NCI-H1694 (cell line): ENCODE results near the gene CCDC92.

ENCODE experiments used
- DNase-seq: peaks from one replicate; lab custom pipeline; 2025; lab: John Stamatoyannopoulos, UW

The CCDC92 gene

DNA sequence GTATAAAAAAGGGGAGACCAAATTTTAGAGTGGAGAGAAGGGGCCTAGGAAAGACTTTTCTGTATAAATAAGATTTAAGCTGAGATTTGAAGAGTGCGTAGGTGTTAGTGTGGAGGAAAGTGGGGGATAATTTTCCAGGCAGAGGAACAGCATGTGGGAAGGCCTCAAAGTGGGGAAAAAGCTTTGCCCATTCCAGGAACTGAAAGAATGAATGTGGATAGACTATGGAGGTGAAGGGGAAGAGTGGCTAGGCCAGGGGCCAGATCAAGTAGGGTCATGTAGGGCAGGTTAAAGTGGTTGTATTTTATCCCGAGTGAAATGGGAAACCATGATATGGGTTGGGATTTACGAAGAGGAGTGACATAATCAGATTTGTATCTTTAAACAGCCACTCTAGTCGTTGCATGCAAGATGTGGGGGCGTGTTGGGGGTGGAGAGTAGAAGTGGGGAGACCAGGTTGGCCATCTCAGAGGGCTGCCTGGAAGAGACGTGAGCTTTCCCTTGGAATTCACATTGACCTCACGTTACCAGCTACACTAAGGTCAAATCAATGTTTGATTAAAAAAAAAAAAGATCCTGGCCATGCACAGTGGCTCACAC lies 3.7 kb upstream of the CCDC92 start:
- DNase-seq, result no peak

DNA sequence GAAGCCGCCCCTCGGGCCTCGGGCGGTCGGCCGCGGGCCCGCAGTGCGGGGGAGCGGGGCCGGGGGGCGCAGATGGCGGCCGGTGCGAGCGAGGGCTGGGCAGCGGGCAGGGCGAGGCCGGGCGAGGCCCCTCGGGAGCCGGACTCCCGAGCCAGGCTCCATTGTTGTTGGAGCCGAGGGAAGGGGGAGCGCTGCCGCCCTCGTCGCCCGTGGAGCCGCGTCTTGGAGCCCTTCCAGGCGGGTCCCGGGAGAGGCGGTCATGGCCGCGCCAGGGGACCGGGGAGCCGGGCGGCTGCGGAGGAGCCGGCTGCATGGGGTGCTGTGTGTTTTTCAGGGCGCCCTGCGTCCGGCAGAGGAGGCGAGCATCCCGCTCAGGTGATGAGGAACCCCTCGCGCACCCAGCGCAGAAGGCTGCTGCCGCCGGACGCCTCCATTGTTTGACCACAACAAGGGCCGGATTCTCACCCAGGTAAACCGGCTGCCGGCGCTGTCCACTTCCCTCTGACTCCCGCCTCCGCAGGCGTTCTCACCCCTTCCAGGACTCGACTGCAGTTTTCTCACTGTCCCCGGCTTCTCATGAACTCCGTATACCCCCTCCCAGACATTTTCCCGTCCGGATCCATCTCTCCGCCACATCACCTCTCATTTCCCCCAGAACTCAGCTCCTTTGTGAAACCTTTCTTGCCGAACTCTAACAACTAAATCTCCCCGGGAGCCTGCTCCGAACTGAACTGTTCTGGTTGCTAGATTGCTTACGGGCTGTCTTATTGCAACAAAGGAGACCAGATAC lies 1.1 kb upstream of the CCDC92 start:
- DNase-seq, result no peak

DNA sequence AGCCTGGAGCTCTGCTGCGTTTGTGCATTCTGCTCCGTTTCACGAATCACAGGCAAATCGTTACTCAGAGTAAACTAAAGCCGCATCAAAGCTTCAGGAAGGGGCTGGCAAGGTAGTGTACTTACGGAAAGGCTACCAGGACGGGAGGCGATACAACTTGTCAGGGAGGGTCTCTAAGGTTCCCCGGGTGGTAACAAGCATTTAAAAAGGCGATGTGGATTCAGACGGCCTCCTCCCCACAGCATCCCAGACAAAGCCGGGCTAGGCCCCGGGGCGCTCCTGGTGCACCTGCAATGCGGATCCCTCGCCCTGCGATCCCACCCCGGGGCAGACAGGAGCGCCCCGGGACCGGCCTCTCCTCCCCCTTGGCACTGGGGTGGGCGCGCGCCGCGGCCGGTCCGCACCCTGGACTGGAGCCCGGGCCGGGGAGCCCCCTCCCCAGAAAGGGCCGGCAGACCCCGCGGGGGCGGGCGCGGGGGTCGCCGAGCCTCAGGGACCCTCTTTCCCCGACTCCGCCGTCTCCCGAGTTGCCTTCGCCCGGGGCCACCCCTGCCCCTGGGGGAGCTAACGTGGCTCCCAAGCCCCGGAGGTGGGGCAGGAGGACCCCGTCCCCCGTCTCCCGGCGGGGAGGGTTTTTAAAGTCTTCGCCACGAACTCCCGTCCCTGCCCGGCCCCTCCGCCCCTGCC lies 718 bp downstream of the CCDC92 start:
- peak; percentile 6 for DNase-seq

DNA sequence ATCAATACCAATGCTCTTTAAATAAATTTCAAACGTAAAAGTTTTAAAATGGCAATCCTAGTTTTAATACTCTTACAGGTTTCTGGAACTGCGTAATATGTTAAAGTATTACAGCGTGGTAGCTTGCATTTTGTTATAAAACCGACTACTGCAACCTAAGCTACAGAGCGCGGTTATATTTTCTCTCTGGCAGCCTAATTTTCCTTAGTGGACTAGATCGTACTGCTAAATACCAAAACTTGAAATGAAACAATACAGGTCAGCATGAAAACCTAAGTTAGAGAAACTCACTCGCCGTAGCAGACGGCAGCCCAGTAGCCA lies 1.2 kb downstream of the CCDC92 start:
- DNase-seq, result no peak

DNA sequence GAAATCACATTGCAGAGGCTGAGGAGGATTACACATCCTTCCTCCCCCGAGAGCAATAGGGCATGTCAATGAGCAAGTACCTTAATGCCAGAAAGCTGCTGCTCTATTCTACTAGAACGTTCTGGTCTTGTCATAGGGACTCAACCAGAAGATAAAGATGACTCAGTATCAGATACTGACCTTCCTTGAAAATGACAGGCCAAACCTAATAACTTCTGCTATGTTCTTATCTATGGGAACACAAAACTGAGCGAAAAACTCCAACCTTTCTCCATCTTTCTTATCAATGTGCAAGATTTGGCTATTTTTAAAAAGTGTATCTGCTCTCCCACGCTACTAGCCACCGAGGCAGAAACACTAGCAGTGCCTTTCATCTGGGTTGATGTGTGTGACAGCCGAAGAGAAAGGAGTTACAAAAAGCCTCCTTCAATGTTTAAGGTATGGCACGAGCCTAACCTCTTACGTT lies 5.5 kb downstream of the CCDC92 start:
- DNase-seq, result no peak

DNA sequence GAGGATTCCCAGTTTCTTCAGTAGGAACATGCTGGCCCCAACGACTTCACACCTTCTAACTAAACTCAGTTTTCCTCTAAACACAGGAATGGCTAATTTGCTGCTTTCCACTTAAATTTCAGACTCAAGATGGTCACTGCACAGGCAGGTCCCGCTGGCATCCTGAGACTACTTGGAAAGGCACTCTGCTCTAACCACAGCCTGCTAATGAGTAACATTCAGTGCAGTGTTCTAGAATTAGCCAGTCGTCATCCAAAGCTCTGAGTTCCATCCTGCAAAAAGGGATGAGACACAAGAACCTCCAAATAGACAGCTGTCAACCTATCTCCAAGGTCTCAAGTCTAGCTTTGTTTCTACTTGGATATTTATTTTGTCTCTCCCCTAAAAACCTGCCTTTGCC lies 6.0 kb downstream of the CCDC92 start:
- no peak for DNase-seq

DNA sequence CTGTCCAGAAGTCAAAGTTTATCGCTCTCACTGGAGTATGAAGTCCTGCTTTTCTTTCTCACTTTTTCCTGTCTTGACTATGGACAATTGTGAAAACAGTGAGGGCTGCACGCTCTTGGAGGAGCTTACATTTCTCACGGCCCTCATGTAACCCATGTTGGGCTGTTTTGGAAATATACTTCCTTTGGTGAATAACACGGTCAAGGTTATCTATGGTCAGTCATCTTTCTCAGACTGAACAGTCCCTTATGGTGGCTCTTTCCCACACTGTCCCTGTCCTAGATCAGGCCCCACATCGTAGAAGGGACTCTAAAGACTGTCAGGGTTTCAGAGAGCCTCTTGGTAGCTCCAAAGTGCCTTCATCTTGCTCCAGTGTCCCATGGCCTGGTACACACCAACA lies 7.2 kb downstream of the CCDC92 start:
- DNase-seq, result no peak

DNA sequence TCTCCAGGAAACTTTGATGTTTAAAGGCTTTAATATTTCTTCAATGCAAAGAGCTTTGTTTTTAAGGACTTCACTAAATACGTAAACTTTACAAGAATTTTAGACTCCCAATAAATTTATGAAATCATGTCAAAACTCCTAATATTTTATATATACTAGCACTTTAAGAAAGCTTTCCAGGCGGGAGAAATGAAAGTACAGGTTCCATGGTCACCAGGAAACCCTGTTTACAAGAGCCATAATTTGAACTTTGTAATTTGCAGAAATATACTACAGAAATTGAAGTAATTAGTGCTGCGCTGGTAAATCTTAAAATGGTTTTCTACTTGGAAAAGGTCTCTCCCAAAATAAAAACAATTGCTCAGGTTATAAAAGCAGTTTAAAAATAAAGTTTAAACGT lies 8.8 kb downstream of the CCDC92 start:
- no peak for DNase-seq

DNA sequence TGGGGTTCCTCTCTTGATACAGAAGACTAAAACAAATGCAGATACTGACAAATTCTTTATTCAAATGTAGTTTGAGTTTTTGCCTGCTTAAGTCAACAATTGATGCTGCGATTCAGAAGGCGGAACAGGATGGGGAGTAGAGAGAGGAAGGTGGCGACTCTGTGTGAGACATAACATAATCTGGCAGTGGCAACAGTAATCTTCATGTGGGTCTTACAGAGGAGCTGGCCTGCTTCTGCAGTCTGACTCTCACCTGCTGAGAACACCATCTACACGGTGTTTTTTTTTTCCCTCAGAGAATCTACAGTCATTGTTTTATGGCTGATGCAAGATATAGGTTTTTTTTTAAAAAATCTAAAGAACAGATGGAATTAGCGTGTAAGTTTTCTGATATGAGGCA lies 10.1 kb downstream of the CCDC92 start:
- DNase-seq, result no peak

DNA sequence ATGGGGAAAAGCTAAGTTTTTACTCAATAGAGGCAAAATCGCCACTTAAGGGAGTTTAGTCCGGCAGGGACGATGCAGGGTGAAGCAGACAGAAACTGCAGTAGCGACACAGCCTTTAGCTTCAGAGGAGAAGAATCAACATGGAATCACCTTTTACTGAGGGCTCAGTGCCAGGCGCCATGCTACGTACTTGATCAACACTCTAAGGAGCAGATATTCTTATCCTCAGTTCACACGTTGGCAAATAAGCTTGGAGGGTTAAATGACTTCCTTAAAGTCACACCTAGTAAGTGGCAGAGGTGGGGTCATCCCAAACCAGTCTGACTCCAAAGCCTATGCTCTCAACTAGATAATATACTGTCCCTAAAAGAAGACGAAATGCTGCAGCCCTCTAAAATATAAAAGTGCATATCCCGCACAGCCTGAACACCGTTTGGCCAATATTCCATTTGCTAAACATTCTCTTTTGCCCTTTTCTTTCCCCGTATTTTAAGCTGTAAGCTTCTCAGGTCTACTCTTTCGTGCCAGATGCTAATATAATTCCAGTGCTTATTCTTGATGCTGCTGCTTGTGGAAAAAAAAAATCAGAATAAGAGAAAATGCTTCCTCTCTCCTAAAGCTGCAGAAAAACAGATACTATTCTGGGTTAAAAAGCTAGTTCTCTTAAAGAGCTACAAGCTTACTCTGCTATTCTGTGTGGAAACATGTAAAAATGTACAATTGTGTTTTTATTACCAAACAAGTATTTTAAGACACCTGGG lies 10.9 kb downstream of the CCDC92 start:
- DNase-seq, result no peak

DNA sequence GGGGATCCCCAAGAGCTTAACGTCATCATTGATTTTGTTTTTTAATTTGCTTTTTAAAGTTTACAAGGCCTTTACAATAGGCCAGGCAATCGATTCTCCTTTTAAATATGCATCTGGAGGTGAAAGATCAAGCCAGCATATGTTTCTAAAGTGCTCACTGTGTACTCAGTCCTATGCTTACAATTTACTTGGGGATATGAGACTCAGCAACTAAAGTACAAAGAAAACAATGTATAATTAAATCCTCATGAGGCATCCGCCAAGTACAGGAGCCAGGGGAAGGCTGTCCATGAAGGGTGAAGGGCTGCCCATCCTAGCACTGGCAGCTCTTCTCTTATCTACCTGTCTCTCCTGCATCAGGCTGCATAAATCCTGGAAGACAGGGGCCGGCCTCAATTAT lies 11.8 kb downstream of the CCDC92 start:
- no peak for DNase-seq

DNA sequence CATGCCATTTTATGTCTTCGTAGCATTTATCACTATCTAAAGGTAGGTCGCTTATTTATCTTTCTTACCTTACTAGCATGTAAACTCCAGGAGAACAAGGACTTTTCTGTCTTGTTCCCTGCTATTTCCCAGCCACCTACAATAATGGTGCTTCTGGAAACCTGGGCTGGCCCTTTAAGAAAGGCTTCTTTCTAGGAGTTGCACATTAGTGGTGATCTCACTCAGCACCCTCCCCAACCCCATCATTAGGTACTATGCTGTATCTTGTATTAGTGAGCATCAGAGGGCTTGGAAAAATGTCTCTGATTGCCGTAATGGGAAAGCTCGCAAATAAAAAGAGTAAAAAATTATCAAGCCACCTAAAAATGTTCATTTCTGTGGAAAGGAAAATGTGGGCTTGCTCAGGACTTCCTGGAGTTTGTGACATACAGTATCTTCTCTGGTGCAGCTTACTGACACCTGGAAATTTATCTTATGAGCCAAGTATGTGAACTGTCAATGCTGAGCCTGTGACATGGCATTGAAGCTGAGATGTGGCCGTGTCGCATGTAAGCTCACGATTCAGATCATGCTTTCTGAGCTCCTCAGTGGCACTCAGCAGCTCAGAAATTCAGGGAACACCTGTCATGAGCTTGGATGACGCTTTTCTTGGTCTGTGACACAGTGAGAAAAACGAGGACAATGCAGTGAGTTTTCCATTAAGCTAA lies 12.4 kb downstream of the CCDC92 start:
- DNase-seq, result no peak

DNA sequence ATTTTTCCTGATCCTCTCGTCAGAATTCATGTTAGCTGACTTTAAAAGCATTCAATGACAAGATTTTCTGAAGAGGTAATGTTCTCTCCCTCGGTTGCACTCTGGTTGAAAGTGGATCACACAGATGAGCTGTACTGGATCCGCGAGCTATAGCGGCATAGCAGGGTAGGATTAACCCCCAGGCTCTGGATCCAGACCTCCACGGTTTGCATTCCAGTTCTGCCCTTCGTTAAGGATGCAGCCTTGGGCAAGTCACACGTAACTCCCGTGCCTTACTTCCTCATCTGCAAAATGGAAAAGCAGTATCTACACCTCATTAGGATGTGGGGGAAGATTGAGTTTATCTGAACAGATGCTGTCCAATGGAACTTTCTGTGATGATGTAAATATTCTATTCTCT lies 13.8 kb downstream of the CCDC92 start:
- DNase-seq, result no peak

DNA sequence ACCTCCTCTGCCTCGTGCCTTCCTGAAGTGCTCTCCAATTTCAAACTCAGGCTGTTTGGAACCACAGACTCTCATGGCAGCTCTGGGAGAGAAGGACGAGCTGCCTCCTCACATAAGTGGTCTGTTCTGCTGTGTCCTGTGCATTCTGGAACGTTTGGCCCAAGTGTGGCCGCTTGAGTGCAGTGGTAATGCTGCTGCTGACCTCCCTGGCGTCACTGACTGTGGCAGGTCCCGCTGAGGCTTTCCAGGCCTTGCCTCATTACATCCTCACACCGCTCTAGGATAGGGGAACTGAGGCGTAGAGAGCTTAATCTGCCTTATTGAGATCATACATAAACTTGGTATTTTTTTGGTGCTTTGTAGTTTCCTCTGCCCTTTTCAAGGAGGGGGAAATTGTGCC lies 14.2 kb downstream of the CCDC92 start:
- DNase-seq, result no peak

DNA sequence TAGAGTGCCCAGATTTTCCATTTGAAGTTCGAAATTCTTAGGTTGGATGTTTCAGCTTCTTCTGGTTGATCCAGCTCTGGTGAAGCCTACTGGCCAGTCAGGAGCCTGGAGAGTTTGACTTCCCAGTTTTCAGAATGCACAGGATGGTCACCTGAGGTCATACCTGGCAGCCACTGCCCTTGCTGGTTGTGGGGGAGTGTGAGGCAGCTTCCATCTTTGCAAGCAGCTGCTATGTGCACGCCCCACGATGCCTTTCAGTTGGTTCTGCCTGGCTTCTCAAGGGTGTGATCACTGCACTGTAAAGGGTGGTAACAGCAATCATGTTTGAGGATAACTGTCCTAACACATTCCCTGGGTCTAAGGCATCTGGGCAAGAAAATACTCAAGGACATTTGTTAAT lies 15.4 kb downstream of the CCDC92 start:
- DNase-seq, result no peak

DNA sequence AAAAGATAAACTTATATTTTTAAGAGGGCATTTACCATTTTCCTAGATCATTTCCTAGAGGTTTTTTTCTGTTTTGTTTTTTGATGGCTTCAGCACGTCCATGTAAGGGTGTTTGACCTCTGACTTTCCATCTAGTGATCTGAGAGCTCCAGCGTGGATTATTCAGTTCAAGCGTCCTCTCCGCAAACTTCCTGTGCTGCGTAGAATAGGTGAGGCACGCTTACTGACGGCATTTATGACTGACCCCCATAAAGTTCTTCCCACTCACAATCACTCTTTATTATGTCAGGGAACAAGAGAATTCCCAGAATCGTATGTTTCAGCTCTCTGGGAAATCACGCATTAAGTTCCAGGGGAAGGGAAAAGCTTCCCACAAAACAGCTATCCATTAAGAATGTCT lies 16.4 kb downstream of the CCDC92 start:
- DNase-seq, result no peak

DNA sequence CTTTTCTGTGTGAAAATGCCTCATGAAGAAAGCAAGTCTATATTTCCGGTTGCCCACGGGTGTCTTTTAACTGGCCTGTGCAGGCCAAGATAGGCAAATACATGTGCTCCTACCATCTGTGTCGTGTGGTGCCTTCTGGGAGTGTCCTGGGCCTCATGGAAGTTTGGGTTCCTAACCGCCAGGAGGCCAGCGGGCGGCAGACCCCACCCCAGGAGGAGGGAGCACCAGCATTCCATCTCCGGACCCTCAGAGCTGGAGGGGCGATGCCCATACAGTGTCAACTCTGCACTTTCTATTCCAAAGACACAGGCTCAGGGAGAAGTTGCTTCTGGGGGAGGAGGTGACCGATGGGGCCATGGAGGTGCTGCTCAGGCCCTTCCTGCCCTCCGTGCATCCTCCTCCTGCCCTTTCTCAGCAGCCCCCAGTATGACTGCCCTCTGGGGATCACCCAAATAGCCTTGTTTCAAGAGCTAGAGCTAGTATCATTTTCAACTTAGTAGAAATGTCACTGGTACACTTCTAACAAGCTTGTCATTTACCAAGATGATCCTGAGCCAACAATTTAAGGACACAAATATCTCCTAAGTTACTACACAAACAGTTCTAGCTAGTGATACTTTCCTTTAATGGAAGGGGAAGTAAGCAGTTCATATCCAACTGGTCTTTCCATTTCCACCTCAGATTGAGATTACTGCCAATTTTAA lies 17.8 kb downstream of the CCDC92 start:
- no peak for DNase-seq

DNA sequence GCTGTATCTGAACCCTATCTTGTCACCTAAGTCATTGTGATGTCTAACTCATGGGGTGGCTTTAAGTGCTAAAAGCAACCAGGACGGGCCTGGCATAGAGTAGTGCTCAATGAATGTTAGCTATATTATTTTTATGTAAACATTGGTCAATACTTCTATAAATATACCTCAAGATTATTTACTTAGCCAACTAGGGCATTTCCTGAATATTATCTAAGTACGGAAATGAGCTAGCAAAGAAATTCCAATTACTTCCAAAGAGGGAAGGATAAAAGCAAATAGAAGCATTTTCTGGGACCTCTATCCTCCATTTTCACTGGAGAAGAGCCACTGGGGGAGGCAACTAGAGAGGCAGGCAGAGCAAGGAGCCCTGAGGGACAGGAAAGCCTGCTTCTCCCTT lies 20.6 kb downstream of the CCDC92 start:
- DNase-seq, result no peak

DNA sequence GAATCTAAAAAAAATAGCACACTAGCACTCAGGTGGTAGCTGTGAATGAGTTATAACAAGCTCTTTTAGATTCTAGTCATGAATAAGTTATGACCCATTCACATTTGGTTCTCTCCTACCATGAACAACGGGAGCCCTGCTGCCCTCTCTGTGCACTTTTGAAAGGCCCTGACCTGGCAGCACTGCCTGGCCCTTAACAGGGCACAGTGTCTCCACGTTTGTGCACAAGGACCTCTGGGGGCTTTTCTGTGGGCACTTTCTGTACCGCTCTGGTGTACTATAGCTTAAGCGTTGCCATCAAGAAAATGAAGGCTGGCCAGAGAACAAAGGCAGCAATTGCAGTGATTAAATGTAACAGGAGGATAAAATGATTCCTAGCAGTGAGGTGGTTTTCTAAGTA lies 21.2 kb downstream of the CCDC92 start:
- DNase-seq, result no peak

DNA sequence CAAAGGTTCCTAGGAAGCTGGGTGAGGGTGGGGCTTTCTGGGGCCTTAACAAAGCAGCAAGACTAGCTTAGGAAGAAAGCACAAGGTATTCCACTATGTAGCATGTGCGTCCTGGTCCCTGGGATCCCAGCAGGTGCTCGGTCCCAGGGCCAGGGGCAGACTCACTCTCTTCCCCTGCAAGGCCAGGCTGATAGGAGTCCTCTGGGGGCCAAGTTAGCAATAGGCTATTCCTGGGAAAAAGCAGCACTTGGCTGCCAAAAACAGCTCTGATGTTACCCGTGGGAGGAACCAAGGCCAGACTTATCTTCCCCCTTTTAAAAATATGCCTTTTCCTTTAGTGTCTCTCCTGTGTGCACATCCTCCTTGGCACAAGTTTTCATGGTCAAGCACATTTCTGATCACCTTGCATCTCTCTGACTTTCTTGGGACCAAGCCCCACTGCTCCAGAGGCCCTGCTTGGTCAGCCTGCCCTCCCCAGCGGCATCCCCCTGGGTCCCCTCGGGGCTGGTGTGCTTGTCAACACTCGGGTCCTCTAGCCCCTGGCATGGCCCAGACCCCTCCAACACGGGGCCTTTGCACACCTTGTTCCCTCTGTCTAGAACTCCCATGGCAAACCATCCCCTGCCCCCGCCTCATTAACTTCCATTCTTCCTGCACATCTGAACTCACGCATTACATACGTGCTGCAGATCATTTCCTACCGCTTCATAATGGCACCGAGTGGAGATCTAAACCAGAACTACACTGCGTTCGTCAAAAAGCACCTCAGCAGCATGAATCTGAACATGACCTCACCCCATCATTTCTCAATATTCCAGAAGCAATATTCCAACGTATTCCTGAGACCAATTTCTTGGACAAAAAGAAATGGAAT lies 21.9 kb downstream of the CCDC92 start:
- DNase-seq, result no peak
